Measurements from ENCODE around the gene NEK9. TPM values are rescaled to one million over a fixed set of nuclear protein-coding genes. Genes with fewer than 3 reads are reported as not detected.
"Not testable (repeated sequence)": the region's sequence is repeated elsewhere in the genome, so short reads cannot be mapped to it uniquely, and the experiment has no call there.

NEK9 gene
- total RNA-seq, result 89.2 TPM

DNA sequence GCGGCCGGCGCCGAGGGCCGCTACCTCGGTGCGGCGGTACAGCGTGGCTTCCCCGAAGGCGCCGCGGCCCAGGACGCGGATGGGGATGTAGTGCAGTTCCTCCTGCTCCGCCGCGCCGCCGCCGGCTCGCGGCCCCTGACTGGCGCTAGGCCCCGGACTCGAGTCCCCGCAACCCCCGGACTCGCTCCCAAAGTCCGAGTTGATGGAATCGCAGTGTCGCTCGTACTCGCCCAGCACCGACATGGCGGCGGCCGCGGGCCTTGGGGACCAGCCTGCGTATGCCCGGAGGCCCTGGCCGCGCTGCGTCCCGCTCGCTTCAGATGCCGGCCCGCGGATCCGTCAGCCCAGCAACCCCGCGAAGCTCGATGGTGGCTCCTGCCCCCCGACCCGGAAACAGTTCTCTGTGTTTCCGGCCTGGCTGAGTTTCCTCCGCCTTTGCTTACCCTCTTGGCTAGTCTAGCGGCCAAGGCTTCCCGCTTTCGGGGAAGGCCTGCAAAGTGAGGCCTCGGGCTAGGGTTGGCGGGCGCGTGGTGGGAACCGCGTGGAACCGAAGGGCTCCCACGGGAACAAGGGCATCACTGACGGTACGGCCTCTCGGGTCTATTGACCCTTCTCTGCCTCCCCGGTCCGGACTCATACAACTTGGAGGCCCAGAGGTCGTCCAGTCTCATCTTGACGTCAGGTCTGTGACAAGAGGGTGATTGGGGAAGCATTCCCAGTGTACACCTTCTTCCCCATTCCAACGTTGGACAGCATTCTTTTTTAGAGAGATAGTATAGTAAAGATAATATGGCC is at the start of gene NEK9:
NEK9 (minus strand) TSS at position 370 of the 795 bp plus-strand sequence; CDS start at position 243, 127 bp downstream.
- DNase-seq (ENCODE audit: low spot score), result peak; percentile 92

DNA sequence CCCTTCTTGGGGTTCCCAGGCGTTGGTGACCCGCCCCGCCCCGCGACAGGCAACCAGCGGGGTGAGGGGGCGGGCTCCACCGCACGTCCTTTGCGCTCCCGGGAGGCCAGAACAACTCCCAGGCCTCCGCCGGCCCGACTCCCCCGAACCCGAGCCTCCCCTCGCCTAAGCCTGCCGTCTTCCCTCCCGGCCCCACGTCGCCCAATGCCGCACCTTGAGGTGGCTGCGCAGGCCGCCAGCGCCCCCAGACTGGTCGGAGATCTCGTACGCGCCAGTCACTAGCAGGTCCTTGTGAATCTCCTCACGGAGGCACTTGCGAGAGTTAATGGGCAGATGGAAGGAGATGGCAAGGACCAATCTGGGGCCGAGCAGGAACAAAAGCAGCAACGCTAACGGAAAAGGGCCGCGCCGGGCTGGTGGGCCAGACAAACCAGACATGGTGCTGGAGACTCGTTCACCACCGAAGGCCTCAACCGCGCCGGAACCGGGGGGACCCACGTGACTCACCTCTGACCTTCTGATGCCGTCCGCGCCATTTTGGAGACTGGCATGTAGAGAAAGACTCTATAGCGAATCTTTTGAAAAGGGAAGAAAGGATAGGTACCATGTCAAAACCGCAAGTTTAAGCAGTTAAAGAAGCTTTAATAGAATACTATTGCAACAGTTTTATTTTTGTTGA is 49.4 kb upstream of the NEK9 start, which contains the start of gene TMED10:
TMED10 (minus strand) TSS at position 471 of the 679 bp plus-strand sequence; CDS start at position 438, 33 bp downstream.
- peak; percentile 94 for DNase-seq (ENCODE audit: low spot score)

DNA sequence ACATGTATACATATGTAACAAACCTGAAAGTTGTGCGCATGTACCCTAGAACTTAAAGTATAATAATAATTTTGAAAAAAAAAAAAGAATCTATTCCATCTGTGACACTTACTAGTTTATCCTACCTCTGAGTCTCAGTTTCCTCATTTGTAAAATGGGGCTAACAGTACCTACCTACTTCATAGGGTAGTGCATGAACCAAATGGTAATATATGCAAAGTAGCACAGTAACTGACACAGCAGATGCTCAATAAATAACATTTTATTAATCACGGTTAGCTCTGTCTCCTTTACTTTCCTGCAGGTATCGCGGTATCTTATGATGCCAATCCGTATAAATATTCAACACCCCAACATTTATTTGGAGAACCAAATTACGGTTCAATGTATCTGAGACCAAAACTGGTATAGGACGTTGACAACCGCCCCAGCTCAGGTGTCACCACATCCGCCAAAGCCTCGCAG is 48.9 kb upstream of the NEK9 start:
- DNase-seq (ENCODE audit: low spot score), result no peak

DNA sequence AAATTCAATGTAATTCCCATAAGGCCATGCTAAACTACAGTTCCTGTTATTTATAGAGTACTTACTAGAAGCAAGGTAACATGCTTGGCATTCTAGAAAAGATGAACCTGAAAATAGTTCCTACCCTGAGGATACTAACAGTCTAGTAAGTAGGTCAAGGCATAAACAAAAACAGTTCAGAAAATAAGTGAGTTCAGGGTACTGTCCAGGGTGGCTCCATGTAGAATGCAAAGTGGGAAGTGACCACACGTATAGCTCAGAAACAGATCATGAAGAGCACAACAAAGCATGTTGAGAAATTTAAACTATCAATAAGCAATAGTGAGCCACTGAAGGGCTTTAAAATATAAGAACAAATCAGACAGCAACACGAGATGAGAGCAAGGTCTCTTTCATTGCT is 47.2 kb upstream of the NEK9 start:
- DNase-seq (ENCODE audit: low spot score), result no peak

DNA sequence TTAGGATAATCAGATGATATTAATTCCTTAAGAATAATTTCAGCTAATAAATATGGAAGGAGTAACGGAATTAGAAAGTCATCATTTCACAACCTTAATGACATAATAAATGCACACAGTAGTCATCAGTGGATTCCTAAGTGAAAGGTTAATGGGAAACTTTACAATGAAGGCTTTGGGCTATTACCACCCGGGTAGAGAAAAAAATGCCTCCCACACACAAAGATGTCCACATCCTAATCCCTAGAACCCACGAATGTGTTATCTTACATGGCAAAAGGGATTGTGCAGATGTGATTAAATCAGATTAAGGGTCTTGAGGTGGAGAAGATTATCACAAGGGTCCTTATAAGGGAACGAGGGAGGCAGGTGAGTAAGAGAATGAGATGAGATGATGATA is 43.9 kb upstream of the NEK9 start:
- DNase-seq (ENCODE audit: low spot score), result no peak

GRCh38 chr14:75168586-75169335 is 41.9 kb upstream of the NEK9 start:
- DNase-seq (ENCODE audit: low spot score), result no peak

DNA sequence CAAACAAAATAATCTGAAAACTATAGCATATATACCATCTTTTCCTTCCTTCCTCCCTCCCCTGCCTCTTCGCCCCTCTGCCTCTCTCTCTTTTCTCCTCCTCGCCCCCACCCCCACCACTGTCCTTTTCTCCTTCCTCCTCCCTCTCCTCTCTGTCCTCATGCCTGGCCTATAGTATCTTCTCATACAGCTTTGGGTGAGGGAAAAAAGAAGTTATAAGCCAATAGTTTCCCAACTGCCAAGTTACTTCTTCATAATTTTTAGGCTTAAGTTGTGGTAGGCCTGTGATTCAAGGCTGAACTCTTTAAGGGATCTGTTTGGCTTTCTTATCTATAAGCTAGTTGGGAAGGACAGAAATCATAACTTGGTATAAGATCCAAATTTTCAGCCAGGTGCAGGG is 40.5 kb upstream of the NEK9 start:
- no peak for DNase-seq (ENCODE audit: low spot score)

DNA sequence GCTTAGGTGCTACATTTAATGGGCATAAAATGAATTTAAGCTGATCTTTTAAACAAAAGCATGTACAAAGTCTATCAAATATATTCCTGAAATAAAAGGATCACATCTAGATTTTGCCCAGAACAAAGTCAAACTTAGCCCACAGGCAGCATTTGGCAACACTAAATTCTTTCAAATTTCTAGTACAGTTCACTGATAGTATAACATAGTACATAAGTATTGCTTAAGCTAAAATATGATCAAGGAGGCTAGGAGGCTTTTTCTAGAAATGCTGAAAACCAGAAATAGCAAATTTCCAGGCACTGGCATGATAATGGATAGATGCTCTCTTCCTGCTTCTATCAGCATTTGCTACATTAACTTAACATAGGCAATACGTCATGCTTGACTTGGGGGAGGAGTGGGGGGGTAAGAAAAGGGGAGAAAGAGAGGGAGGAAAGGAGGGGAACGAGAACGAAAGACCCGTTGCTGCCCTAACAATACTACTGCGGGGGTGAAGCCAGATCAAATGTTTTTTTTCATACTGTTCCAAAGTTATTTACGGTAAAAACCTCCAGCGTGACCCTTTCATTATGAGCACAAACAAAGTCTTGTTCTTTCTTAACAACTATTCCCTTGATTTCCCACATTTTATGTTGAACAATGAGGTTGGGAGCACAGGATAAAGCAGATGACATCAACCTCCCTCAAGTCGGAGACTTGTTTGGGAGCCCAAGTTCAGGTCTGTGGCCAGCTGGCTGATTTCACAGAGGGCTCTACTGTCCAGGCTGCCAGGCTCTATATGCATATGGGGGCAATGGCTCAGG is 38.9 kb upstream of the NEK9 start:
- no peak for DNase-seq (ENCODE audit: low spot score)

DNA sequence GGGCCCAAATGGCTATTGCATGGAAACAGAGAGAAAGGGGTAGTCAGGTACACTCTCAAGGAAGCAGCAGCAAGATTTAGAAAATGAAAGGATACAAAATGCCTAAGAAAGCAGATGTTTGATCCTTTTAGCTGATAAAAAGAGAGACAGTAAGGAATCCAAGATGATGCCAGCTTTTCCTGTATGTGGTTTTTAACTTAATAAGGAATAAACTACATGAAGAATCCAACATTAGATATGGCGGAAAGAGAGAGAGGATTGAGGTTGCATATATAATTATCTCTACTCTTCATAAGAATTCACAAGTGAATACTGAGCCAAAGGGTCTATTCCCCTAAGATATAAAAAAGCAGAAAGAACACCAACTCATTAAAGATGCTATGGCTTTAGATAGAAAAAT is 38.0 kb upstream of the NEK9 start:
- DNase-seq (ENCODE audit: low spot score), result no peak

- DNase-seq (ENCODE audit: low spot score), result no peak
Observed at GRCh38 chr14:75163677-75164076, 36.8 kb upstream of the NEK9 start.

DNA sequence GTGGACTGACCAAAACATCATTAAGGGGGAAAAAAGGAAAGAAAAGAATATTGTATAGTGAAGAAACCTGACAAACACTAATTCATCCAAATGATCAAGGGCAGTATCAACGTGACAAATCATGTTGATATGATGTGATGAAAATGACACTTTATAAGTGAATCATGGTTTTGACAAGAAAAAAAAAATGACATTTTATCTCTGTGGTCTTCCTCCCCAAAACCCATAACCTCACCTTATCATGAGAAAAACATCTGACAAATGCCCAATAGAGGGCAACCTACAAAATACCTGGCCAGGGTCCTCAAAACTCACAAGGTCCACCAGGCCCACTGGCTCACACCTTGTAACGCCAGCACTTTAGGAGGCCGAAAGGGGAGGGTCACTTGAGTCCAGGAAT is 35.8 kb upstream of the NEK9 start:
- no peak for DNase-seq (ENCODE audit: low spot score)

GRCh38 chr14:75158843-75159614 is 32.2 kb upstream of the NEK9 start:
- no peak for DNase-seq (ENCODE audit: low spot score)

DNA sequence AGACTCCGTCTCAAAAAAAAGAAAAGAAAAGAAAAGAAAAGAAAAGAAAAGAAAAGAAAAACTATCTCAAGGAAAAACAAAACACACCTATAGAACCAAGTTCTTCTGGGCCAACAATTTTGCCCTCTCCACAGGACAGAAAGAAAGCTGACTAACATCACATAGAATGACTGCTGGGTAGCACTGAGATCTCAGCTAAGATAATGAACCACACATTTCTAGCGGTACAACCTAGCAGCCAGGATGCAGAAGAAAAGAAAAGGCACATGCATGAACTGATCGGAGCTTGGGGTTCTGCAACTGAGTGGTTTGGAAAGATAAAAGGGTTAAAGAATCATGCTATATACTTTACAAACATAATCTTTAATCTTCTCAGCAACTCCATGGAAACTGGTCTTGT is 30.1 kb upstream of the NEK9 start:
- DNase-seq (ENCODE audit: low spot score), result no peak

DNA sequence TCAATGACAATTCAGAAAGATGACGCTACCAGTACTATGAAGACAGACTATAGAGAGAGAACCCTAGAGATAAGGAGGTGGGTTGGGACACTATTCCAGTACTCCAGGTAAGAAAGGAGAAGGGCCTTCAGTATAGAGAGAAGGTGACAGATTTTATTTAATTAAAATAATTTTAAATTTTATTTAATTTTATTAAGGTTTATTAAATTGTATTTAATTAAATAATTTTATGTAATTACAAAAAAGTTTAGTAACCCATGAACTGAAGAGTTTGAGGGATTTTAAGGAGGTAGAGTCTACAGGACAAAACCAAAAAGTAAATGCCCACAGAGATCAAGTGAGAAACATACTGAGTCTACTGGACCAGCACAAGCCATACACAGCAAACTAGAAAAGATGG is 29.3 kb upstream of the NEK9 start:
- DNase-seq (ENCODE audit: low spot score), result no peak

- no peak for DNase-seq (ENCODE audit: low spot score)
Observed at GRCh38 chr14:75155169-75155568, 28.3 kb upstream of the NEK9 start.

DNA sequence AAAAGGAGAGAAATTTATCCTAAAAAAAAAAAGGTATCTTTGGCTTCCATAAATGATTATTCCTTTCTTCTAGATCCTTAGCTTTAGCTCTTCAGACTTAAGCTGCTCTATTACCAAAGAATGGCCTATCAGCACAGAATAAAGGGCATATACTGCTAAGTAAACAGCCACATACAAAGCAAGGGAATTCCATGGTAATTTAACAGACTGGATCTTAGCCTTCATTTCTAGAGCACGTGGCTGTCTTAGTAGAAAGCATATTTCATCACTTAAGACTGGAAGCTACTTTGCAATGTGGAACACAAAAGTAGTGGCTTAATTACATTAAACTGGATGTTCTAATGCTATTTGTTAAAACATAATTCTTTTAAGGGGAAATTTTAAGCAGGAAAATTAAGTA is 26.4 kb upstream of the NEK9 start:
- no peak for DNase-seq (ENCODE audit: low spot score)

GRCh38 chr14:75151851-75152250 is 25.0 kb upstream of the NEK9 start:
- DNase-seq (ENCODE audit: low spot score), result no peak

DNA sequence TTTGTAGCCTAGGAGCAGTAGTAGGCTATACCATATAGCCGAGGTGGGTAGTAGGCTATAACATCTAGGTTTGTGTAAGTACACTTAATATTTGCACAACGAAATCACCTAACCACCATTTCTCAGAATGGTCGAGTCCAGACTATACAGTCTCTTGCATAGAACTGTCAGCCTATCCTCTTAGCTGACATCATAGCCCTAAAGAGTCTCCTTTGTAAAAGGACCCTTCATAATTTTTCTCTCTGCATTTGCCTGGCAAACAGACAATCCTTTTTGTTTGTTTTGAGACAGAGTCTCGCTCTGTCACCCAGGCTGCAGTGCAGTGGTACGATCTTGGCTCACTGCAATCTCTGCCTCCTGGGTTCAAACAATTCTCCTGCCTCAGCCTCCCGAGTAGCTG is 23.8 kb upstream of the NEK9 start:
- not testable (repeated sequence) for DNase-seq (ENCODE audit: low spot score)

DNA sequence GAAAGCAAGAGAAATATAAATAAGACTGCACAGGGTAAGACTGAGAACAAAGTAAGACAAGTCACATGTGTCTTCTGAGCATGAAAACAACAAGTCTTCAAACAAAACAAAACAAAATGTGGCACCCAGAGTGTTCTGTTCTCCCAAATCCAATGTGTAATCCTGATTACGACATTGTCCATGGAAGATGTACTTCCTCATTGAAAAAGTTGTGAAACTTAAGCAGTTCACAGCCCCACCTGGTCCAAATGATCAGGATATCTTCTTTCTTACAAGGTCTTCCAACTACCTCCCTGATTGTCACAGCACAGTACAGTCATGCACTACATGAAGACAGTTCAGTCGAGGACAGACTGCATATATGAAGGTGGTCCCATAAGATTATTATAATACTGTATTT is 23.3 kb upstream of the NEK9 start:
- no peak for DNase-seq (ENCODE audit: low spot score)

GRCh38 chr14:75147423-75148071 is 20.7 kb upstream of the NEK9 start:
- peak; percentile 50 for DNase-seq (ENCODE audit: low spot score)
